Keratinocyte (primary cell): ENCODE data around the gene FRMPD4.

Source experiments
- EZH2 ChIP-seq: IDR thresholded peaks from one replicate; pipeline ENCODE4 v1.6.1; 2012; ENCODE audit warnings: inconsistent platforms, mild to moderate bottlenecking, low read length, moderate library complexity
- TF ChIP-seq, protein P1 (sequence below), 3 experiments: IDR thresholded peaks in 1 of 3; conservative IDR thresholded peaks in 1 of 3; optimal IDR thresholded peaks in 1 of 3; 2 replicates in 2 of 3; 3 replicates in 1 of 3; pipeline versions ENCODE3 to v1.5.1; 2011; ENCODE audit warnings: low read length in 3 of 3, mild to moderate bottlenecking in 3 of 3, moderate library complexity in 2 of 3, control low read depth in 1 of 3, inconsistent platforms in 1 of 3; ENCODE audit not compliant: insufficient read depth in 2 of 3; ENCODE audit errors: extremely low read depth in 1 of 3

DNA sequence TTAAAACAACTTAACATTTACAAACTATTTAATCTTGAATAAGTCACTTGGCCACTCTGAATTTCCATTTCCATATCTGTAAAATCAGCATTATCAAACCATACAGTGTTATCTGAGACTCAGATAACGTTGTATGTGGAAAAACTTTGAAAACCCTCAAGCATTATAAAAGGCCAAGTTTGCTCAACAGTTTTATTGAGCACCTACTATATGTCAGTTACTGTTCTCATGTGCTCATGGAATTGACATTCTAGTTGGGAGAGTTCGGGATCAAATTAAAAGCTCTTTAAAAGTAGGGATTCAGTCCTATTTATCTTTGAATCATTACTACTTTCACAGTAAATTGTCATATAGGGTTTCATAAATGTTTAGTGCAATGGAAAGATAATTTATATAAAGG is 97.9 kb downstream of the FRMPD4 start:
- TF ChIP-seq, protein P1, sequence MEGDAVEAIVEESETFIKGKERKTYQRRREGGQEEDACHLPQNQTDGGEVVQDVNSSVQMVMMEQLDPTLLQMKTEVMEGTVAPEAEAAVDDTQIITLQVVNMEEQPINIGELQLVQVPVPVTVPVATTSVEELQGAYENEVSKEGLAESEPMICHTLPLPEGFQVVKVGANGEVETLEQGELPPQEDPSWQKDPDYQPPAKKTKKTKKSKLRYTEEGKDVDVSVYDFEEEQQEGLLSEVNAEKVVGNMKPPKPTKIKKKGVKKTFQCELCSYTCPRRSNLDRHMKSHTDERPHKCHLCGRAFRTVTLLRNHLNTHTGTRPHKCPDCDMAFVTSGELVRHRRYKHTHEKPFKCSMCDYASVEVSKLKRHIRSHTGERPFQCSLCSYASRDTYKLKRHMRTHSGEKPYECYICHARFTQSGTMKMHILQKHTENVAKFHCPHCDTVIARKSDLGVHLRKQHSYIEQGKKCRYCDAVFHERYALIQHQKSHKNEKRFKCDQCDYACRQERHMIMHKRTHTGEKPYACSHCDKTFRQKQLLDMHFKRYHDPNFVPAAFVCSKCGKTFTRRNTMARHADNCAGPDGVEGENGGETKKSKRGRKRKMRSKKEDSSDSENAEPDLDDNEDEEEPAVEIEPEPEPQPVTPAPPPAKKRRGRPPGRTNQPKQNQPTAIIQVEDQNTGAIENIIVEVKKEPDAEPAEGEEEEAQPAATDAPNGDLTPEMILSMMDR (optimal IDR thresholded peaks at IDR 0.05 in 1 of 3, IDR thresholded peaks at IDR 0.05 in 1 of 3, conservative IDR thresholded peaks at IDR 0.05 in 1 of 3; ENCODE audit: extremely low read depth in 1 of 3, insufficient read depth in 2 of 3, low read length in 3 of 3): no peak
- TF ChIP-seq EZH2: no peak
